AG08395 (cell line): ENCODE data around the gene CHST1.

ENCODE experiments used
- DNase-seq: peaks from one replicate; pipeline ENCODE4 v3.0.0; 2012; ENCODE audit warnings: mixed read lengths, low spot score

CHST1 gene

DNA sequence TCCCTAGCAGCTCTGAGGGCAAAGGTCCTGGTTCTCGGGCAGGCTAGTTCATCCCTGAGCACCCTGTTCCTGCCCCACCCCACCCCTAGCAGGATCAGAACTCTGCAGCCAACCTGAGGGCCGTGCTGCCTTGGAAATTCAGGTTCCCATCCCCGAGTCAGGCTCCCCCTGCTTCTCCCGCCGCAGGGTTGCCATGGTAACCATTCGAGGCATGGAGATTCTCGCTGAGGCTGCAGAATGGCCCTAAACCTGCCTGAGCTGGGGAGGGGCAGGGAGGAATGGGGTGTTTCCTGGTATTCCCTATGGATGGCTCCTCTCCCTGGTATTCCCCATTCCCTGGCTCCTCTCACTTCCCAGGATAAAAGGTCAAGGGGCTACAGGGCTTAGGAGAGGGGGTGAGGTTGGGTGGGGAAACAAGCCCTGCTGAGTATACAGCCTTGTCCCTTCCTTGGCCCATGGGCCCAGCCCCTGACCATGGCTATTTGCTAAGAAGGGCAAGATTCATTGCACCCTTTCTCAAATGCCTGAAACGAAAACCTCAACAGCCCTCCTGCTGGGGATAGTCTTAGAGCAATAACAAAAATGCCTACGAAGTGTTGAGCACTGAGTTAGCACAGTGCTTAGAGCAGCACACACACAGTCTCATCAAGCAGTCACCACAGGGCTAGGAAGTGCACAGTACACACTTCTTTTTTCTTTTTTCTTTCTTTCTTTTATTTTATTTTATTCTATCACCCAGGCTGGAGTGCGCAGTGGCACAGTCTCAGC, 58.7 kb downstream of the CHST1 start:
- no peak for DNase-seq

DNA sequence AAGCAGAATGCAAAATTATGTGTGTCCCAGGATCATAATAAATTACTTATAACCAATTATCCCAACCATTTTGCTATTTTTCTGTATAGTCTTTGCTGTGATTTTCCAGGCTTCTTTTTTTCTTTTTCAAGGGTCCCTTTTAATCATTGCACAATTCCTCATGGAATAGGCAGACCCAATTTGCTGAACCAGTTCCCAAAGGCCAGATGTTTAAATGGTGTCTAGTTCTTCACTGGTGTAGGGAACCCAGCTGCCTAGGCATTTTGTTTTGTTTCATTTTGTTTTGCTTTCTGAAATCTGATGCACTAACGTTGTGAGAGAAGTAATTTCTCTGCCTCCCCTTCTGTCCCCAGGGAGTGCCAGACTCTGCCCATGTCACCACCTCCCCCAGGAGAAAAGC, 60.4 kb downstream of the CHST1 start:
- DNase-seq = no peak

DNA sequence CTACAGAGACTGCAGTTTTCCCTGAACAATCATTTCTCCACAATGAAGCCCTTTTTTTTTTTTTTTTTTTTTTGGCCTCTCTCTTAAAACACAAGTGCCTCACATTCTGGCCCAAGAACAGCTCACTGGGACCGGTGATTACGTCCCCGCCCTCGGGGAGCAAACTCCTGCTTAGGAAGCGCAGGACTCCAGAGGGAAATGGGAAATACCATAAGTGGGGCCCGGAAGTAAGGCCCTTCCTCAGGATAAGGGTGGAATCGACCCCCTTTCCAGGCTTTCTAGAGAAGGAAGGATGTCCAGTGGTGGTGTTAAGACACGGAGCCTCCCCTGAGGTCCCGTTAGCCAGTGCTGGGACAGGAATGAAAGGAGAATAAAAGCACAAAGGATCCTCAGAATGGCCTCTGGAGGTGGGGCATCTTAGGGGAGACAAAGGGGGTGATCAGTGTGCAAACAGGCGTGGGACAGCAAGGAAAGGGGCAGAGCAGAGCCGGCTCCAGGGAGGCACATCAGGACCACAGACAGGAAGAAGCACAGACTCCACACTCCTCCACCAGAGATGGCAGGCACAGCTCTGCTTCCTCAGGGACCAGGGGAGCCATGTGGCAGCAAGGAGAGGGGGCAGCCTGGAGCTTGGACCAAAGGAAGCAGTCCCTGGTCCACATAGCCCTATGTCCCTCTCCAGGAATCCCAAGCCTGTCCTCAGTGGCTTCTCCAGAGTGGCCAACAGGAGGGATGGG, 61.3 kb downstream of the CHST1 start:
- no peak for DNase-seq

- DNase-seq = no peak
These were observed 66.1 kb downstream of the CHST1 start for GRCh38 chr11:45599161-45599943.
